NT2/D1 (cell line): Measurements from ENCODE around the gene SLC8B1.

Experiments used
- SUZ12 ChIP-seq: IDR thresholded peaks from 2 replicates; pipeline ENCODE4 v1.6.1; 2011; ENCODE audit not compliant: insufficient read length, insufficient read depth; ENCODE audit errors: extremely low read depth
- YY1 ChIP-seq: IDR thresholded peaks from 2 replicates; pipeline ENCODE4 v1.6.1; 2011; ENCODE audit not compliant: insufficient read length, insufficient read depth
- ZNF274 ChIP-seq: IDR thresholded peaks from 2 replicates; pipeline ENCODE4 v1.6.1; 2011; ENCODE audit warnings: mild to moderate bottlenecking, low read depth, low read length

DNA sequence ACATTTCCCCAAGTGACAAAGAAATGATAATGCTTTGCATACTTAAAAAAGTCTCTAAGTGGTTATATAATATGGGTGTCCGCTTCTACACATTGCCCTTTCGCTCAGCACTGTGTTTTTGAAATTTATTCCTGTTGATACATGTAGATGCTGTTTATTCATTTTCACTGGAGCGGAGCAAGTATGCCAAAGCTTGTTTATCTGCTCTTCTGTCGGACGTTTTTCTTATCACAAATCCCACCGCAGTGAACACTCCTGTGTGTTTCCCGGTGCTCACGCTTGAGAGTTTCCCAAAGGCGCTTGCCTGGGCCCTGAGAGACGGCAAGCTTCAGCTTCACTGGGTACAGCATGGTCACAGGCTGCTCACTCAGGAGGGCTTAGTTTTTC, 63.5 kb downstream of the SLC8B1 start:
- TF ChIP-seq YY1 (no peak), SUZ12 (no peak), ZNF274 (no peak)
